B cell (primary cell): ENCODE results near the gene AKAP14. TPM values are rescaled to one million over a fixed set of nuclear protein-coding genes. Genes with fewer than 3 reads are reported as not detected.
A peak's percentile ranks its signal among the peaks of the same experiment; 100 is the strongest.

Experiments
- ATAC-seq: fragments of 200-7000 bp; cut with Tn5 transposase; one replicate; pipeline ENCODE4 v1.10.0; 2021; ENCODE audit warnings: low read depth, mild to moderate bottlenecking, moderate number of reproducible peaks, moderate library complexity
- CTCF ChIA-PET: fragments of 350-600 bp; sonication (Branson Sonifier 250); formaldehyde crosslinking; loops from one replicate; lab custom pipeline; 2021; ENCODE audit warnings: antibody characterized with exemption, inconsistent platforms; lab: Charles Lee
- POLR2A ChIA-PET: fragments of 350-600 bp; sonication (Branson Sonifier 250); formaldehyde crosslinking; loops from one replicate; lab custom pipeline; 2021; ENCODE audit warnings: antibody characterized with exemption; lab: Charles Lee
- DNase-seq: peaks from one replicate; pipeline ENCODE4 v3.0.0; 2013
- H2AFZ ChIP-seq: 2 replicates; pipeline ENCODE4 v1.6.1; 2012; ENCODE audit warnings: mild to moderate bottlenecking, low read depth, low read length; ENCODE audit not compliant: insufficient read depth, poor library complexity, severe bottlenecking
- H3K27ac ChIP-seq, 2 donors: 1 replicate in 1 of 2; 2 replicates in 1 of 2; pipeline ENCODE4 v1.5.1; 2012 to 2013; ENCODE audit warnings: low read length in 2 of 2, mild to moderate bottlenecking in 2 of 2, moderate library complexity in 1 of 2
- H3K27me3 ChIP-seq, 4 experiments: fragments of 200-600 bp in 1 of 4; sonication (generic) in 1 of 4; replicated peaks in 1 of 4; 1 replicate in 2 of 4; 2 replicates in 2 of 4; pipeline versions ENCODE4 v1.6.1 to v1.7.0; 2013 to 2016; ENCODE audit warnings: low read length in 3 of 4, mild to moderate bottlenecking in 2 of 4, mixed read lengths in 1 of 4, moderate library complexity in 1 of 4; ENCODE audit not compliant: insufficient read depth in 4 of 4, control insufficient read depth in 3 of 4; ENCODE audit errors: control extremely low read depth in 1 of 4
- H3K36me3 ChIP-seq, 2 experiments: replicated peaks in 1 of 2; 1 replicate in 1 of 2; 2 replicates in 1 of 2; pipeline versions ENCODE4 v1.6.1 to v1.7.1; 2013; ENCODE audit warnings: low read length in 1 of 2; ENCODE audit not compliant: insufficient read depth in 2 of 2, control insufficient read depth in 1 of 2; ENCODE audit errors: control extremely low read depth in 1 of 2, extremely low read depth in 1 of 2
- H3K4me1 ChIP-seq, 2 donors: fragments of 200-600 bp in 1 of 2; sonication (generic) in 1 of 2; 1 replicate in 1 of 2; 2 replicates in 1 of 2; pipeline versions ENCODE4 v1.5.1 to v1.6.1; 2013 to 2017; ENCODE audit warnings: low read length in 2 of 2; ENCODE audit not compliant: control insufficient read depth in 2 of 2, insufficient read depth in 2 of 2
- H3K4me2 ChIP-seq: replicated peaks from 2 replicates; pipeline ENCODE3; 2012; ENCODE audit warnings: mild to moderate bottlenecking, low read depth, low read length; ENCODE audit not compliant: poor library complexity, severe bottlenecking
- H3K4me3 ChIP-seq, 5 experiments: fragments of 200-600 bp in 1 of 5; sonication (generic) in 1 of 5; 1 replicate in 3 of 5; 2 replicates in 2 of 5; pipeline versions ENCODE4 v1.5.1 to v1.7.0; 2011 to 2016; ENCODE audit warnings: low read length in 4 of 5, mild to moderate bottlenecking in 4 of 5, low read depth in 2 of 5, control low read depth in 1 of 5, moderate library complexity in 1 of 5; ENCODE audit not compliant: insufficient read depth in 1 of 5; ENCODE audit errors: control extremely low read depth in 1 of 5, extremely low read depth in 1 of 5
- H3K79me2 ChIP-seq: fragments of 200-600 bp; sonication (generic); one replicate; pipeline ENCODE4 v1.6.0; 2016; ENCODE audit warnings: low read length; ENCODE audit not compliant: control insufficient read depth, insufficient read depth
- H3K9ac ChIP-seq: fragments of 200-600 bp; sonication (generic); 2 replicates; pipeline ENCODE4 v1.6.1; 2017; ENCODE audit warnings: mild to moderate bottlenecking, low read length, moderate library complexity
- H3K9me3 ChIP-seq, 3 donors: one replicate each; pipeline versions ENCODE4 v1.6.1 to v1.7.1; 2013; ENCODE audit warnings: low read length in 2 of 3; ENCODE audit not compliant: control insufficient read depth in 2 of 3, insufficient read depth in 1 of 3; ENCODE audit errors: control extremely low read depth in 1 of 3
- H4K20me1 ChIP-seq: 2 replicates; pipeline ENCODE4 v1.6.0; 2012; ENCODE audit warnings: mild to moderate bottlenecking, low read length; ENCODE audit not compliant: insufficient read depth, control insufficient read depth, poor library complexity, severe bottlenecking
- H3K27ac Mint-ChIP-seq: one replicate; pipeline ENCODE4 v1.8.0; 2021; ENCODE audit warnings: mixed read lengths
- H3K27me3 Mint-ChIP-seq: one replicate; pipeline ENCODE4 v1.8.0; 2021; ENCODE audit warnings: mixed read lengths
- H3K4me1 Mint-ChIP-seq: one replicate; pipeline ENCODE4 v1.8.0; 2021; ENCODE audit warnings: mixed read lengths
- H3K4me3 Mint-ChIP-seq: one replicate; pipeline ENCODE4 v1.8.0; 2021; ENCODE audit warnings: mixed read lengths
- H3K9me3 Mint-ChIP-seq: one replicate; pipeline ENCODE4 v1.8.0; 2022; ENCODE audit warnings: mixed read lengths; ENCODE audit not compliant: insufficient read depth
- EZH2 ChIP-seq: IDR thresholded peaks from 2 replicates; pipeline ENCODE4 v1.6.1; 2012; ENCODE audit warnings: borderline replicate concordance, low read depth, mild to moderate bottlenecking, moderate library complexity, low read length; ENCODE audit not compliant: insufficient read depth, poor library complexity, severe bottlenecking
- WGBS: methylation state at CpG from one replicate; pipeline ENCODE4 v1.1.5; 2013; ENCODE audit warnings: missing lambda C conversion rate; ENCODE audit not compliant: insufficient coverage; 5-methylcytosine and 5-hydroxymethylcytosine counted together
- intact Hi-C: fragments of 100-400 bp; cut with micrococcal nuclease; formaldehyde crosslinking; loops from one replicate; pipeline ENCODE4 v1.10.0; 2022
- polyA plus RNA-seq: library from polyadenylated mRNA; depleted of rRNA; stranded (reverse); fragments of >200 nt; gene quantifications from 2 replicates; pipeline ENCODE4 v1.2.3, GENCODE V29; 2012
- total RNA-seq, 2 donors: library from RNA; stranded (reverse); fragments of 120-200 nt in 1 of 2; gene quantifications; 1 replicate in 1 of 2; 2 replicates in 1 of 2; pipeline versions ENCODE4 v1.2.3 to v1.2.4, GENCODE V29; 2013 to 2022
- TF ChIP-seq, protein P1 (sequence below): fragments of 200-600 bp; IDR thresholded peaks from one replicate; pipeline ENCODE4 v1.8.0; 2022; ENCODE audit warnings: antibody characterized with exemption, mild to moderate bottlenecking

AKAP14 gene
- total and polyA plus RNA-seq, 2 donors (not counting 1 experiment from before 2014, with no cell fraction given), result not detected

DNA sequence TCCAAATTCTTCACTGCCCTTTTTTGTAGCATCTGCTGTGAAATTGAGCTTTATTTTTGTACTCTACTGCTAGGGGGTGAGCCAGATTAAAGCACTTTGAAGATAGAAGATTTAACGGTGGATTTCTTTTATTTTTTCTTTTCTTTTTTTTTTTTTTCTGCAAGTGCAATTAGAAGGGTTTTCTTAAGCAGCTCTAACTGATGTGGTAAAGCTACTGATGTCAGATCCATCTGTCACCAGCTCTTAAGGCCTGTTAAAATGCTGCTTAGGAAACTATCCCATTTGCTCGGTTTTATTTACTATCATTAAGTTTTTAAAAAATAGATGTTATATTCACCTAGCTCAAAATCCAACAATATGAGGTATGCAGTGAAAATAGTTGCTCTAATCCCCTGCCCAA lies 17.0 kb upstream of the AKAP14 start:
- POLR2A ChIA-PET, result interaction anchor here (0.5 kb wide), 1 partner anchor 275 kb away, joined by 6 read pairs; no protein-coding TSS in a partner anchor
- TF ChIP-seq EZH2, result no peak
- TF ChIP-seq, protein P1, sequence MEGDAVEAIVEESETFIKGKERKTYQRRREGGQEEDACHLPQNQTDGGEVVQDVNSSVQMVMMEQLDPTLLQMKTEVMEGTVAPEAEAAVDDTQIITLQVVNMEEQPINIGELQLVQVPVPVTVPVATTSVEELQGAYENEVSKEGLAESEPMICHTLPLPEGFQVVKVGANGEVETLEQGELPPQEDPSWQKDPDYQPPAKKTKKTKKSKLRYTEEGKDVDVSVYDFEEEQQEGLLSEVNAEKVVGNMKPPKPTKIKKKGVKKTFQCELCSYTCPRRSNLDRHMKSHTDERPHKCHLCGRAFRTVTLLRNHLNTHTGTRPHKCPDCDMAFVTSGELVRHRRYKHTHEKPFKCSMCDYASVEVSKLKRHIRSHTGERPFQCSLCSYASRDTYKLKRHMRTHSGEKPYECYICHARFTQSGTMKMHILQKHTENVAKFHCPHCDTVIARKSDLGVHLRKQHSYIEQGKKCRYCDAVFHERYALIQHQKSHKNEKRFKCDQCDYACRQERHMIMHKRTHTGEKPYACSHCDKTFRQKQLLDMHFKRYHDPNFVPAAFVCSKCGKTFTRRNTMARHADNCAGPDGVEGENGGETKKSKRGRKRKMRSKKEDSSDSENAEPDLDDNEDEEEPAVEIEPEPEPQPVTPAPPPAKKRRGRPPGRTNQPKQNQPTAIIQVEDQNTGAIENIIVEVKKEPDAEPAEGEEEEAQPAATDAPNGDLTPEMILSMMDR, result no peak
- WGBS, result no CpG with 5 or more reads among the region's 2 CpGs

DNA sequence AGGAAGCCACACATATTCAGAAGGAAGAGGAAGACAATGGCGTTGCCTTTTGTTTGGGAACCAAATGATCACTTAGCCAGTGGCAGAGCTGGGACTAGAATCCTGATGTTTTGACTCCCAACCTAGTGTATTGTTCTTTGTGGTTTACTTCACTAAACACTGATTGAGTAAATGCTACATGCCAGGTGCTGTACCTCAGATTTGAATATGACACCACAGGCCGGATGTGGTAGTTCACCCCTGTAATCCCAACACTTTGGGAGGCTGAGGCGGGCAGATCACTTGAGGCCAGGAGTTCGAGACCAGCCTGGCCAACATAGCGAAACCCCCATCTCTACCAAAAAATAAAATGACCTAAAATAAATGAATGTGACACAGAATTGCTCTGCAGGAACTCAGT lies 15.6 kb upstream of the AKAP14 start:
- CTCF ChIA-PET, result interaction anchor here (0.7 to 0.9 kb wide), 2 partner anchors 89 to 102 kb away, joined by 3 to 4 read pairs; partner anchors contain the start of gene RPL39
- no peaks in the 10 kb centered on the region for H3K79me2 ChIP-seq
- H2AFZ ChIP-seq, result no peak overlapping the region
- peaks cover 0 to 8% of the 10 kb centered on the region in 2 experiments for H3K36me3 ChIP-seq
- H3K27ac Mint-ChIP-seq, result peak overlapping the region; percentile 20
- 60% methylated on average over 1 of the region's 5 CpGs for WGBS
- H3K4me1 ChIP-seq, result peaks cover 0 to 5% of the 10 kb centered on the region in 2 donors
- H3K4me1 Mint-ChIP-seq, result peaks cover 12% of the 10 kb centered on the region
- POLR2A ChIA-PET, result no interaction called here
- H3K9ac ChIP-seq, result no peak overlapping the region
- H3K27me3 Mint-ChIP-seq, result no peaks in the 10 kb centered on the region
- H3K27me3 ChIP-seq, result no peaks in the 10 kb centered on the region
- H3K27ac ChIP-seq, result no peak overlapping the region
- DNase-seq (peak; percentile 42), ATAC-seq (no peak)
- intact Hi-C loops, result loop anchor here (2.0 kb wide), 1 partner anchor 391 kb away; no protein-coding TSS in a partner anchor
- no peak overlapping the region for H3K4me3 Mint-ChIP-seq
- no peaks in the 10 kb centered on the region for H3K9me3 Mint-ChIP-seq
- H3K4me2 ChIP-seq, result no peak overlapping the region
- no peaks in the 10 kb centered on the region for H3K9me3 ChIP-seq
- H3K4me3 ChIP-seq, result no peak overlapping the region
- TF ChIP-seq EZH2, result no peak
- TF ChIP-seq, protein P1, result no peak
- no peaks in the 10 kb centered on the region for H4K20me1 ChIP-seq

More for the DNA sequence above, 17.0 kb upstream of the AKAP14 start:
- no peaks in the 10 kb centered on the region for H3K9me3 ChIP-seq
- ATAC-seq (no peak), DNase-seq (no peak)
- no peak overlapping the region for H3K27ac ChIP-seq
- H3K79me2 ChIP-seq, result no peaks in the 10 kb centered on the region
- peaks cover 12% of the 10 kb centered on the region for H3K4me1 Mint-ChIP-seq
- peaks cover 0 to 5% of the 10 kb centered on the region in 2 donors for H3K4me1 ChIP-seq
- no peaks in the 10 kb centered on the region for H3K27me3 Mint-ChIP-seq
- intact Hi-C loops, result no loop called here
- H3K4me2 ChIP-seq, result no peak overlapping the region
- no peak overlapping the region for H3K4me3 Mint-ChIP-seq
- no peak overlapping the region for H3K4me3 ChIP-seq
- no peaks in the 10 kb centered on the region for H4K20me1 ChIP-seq
- H3K9me3 Mint-ChIP-seq, result no peaks in the 10 kb centered on the region
- no peak overlapping the region for H3K27ac Mint-ChIP-seq
- CTCF ChIA-PET, result interaction anchor here (0.7 to 1.0 kb wide), 2 partner anchors 149 to 363 kb away, joined by 3 to 5 read pairs; no protein-coding TSS in a partner anchor
- no peaks in the 10 kb centered on the region for H3K27me3 ChIP-seq
- peaks cover 0 to 8% of the 10 kb centered on the region in 2 experiments for H3K36me3 ChIP-seq
- H2AFZ ChIP-seq, result no peak overlapping the region
- H3K9ac ChIP-seq, result no peak overlapping the region
